Measurements from ENCODE around the gene TBC1D7.
A peak's percentile ranks its signal among the peaks of the same experiment; 100 is the strongest.
"Not testable (repeated sequence)": the region's sequence is repeated elsewhere in the genome, so short reads cannot be mapped to it uniquely, and the experiment has no call there.

The TBC1D7 gene

GRCh38 chr6:13355999-13356785, 27.9 kb upstream of the TBC1D7 start:
- no peak for DNase-seq (ENCODE audit: low read depth)

GRCh38 chr6:13355043-13355945, 27.0 kb upstream of the TBC1D7 start:
- no peak for DNase-seq (ENCODE audit: low read depth)

GRCh38 chr6:13354331-13355042, 26.1 kb upstream of the TBC1D7 start:
- no peak for DNase-seq (ENCODE audit: low read depth)

DNA sequence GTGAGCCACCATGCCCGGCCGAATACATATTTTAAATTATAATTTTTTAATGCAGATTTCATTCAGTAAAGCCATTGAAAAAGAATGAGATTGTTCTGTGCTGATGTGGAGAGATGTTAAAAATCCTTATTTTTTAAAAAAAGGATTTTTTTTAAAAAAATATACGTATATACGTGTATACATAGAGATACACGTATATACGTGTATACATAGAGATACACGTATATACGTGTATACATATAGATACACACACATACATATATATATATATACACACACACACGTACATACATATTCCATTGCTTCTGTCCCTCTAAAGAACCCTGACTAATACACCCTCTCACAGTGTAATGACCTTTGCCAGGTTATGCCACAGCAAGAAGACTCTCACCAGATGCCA, 23.8 kb upstream of the TBC1D7 start:
- no peak for DNase-seq (ENCODE audit: low read depth)

GRCh38 chr6:13351271-13351670, 22.9 kb upstream of the TBC1D7 start:
- no peak for DNase-seq (ENCODE audit: low read depth)

DNA sequence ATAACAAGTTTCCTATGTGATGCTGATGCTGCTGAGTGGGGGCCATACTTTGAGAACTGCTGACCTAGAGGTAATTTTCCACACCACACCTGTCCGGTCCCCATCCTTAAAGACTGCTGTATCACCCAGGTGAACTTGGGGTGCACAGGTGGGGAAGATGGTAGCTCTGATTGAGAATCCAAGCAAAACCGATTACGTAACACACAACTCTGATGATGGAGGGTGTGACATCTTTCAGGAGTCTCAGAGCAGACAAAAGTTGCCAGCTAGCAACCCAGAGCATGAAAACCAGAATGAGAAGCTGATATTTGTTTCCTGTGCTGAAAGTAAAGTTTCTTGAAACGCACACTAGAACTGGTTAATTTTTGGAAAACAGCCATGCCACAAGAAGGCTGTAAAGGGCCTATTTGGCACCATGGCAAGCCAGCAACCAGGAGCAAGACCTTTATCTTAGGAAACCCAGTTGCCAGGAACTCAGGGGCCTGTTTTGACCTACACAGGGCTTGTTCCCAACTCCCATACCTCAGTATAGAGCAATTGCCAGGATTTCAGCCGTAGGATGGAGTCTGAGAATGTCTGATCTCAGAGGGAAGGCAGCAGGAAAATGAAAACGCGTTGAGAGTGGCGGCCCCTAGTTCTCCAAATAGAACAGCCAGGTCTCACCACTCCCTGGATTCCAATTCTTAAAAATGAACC, 21.6 kb upstream of the TBC1D7 start:
- no peak for DNase-seq (ENCODE audit: low read depth)

DNA sequence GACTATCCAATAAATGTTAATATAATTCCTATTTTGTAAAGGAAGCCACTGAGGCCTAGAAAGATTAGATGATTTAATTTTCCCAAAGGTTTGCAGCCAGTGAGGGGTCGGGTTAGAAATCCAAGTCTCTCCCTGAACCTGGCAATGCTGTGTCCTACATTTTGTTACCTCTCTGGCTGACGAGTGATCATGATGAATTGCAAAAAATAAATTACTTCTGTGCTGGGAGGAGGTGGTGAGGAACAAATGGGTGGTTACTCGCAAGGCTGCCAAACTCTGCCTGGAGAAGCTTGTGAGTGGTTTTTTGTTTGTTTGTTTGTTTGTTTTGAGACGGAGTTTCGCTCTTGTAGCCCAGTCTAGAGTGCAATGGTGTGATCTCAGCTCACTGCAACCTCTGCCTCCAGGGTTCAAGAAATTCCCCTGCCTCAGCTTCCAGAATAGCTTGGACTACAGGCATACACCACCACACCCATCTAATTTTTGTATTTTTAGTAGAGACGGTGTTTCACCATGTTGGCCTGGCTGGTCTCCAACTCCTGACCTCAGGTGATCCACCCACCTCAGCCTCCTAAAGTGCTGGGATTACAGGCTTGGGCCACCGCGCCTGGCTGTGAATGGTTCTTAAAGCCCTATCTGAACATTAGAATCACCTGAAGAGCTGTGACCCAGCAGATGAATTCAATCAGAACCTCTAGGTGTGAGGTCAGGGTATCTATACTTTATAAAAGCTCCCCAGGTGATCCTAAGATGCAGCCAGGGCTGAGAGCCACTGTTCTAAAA, 20.2 kb upstream of the TBC1D7 start:
- no peak for DNase-seq (ENCODE audit: low read depth)

DNA sequence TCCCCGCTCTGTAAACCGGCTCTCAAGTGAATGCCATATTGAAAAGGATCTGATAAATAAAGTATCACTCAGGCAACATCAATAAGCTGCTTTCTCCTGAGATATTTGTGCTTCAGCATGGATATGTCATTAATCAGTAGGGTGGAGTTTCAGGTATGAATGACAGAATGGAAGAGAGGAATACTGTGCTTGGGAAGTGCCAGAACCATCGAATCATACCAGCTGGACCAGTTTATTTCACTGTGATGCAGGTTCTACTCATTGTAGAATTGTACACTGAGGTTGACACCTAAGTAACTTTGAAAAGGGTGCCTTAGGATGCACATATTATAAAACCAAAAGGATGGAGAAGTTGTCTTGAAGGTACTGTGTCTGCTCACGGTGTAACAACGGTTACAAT, 17.9 kb upstream of the TBC1D7 start:
- no peak for DNase-seq (ENCODE audit: low read depth)

- no peak for DNase-seq (ENCODE audit: low read depth)
These were observed 14.2 kb upstream of the TBC1D7 start for GRCh38 chr6:13342414-13343019.

GRCh38 chr6:13339863-13340630, 11.7 kb upstream of the TBC1D7 start:
- no peak for DNase-seq (ENCODE audit: low read depth)

GRCh38 chr6:13338038-13338437, 9.7 kb upstream of the TBC1D7 start:
- DNase-seq (ENCODE audit: low read depth) = no peak

- DNase-seq (ENCODE audit: low read depth) = peak; percentile 62
These were observed 8.2 kb upstream of the TBC1D7 start for GRCh38 chr6:13336553-13336952.

- no peak for DNase-seq (ENCODE audit: low read depth)
These were observed 6.6 kb upstream of the TBC1D7 start for GRCh38 chr6:13334953-13335352.

- DNase-seq (ENCODE audit: low read depth) = no peak
These were observed 4.0 kb upstream of the TBC1D7 start for GRCh38 chr6:13332349-13332706.

- DNase-seq (ENCODE audit: low read depth) = no peak
These were observed 3.4 kb upstream of the TBC1D7 start for GRCh38 chr6:13331516-13332348.

DNA sequence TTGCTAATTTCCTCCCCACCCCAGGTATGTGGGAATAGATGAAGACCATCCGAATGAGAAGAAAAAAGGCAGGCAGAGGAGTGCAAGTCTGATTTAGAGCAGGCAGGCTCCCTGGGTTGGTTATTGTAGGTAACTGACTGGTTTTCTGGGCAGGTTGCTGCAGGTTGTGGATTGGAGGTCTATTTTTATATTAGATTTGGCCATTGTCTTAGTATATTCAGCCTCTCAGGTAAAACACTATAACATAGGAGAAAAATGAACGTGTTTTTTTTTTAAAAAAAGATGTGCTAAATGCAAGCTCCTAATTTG, 492 bp upstream of the TBC1D7 start:
- no peak for DNase-seq (ENCODE audit: low read depth)

DNA sequence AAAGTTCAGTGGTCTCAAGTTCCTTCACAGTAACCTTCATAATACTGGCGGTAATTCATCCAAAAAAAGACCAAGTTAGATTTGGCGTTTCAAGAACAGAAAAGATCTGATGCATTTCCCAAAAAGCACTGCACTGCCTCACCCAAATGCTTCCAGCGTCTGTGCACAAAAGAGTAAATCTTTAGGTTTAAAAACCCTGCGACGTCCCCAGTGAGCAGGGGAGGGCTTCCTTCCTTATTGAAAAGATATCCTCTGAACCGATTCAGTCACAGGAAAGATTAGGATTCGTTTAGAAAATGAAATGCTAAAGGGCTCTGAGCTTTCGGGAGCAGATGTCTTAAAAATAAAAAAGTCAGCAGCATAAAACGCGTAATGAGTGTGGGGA, 654 bp downstream of the TBC1D7 start:
- DNase-seq (ENCODE audit: low read depth) = no peak

DNA sequence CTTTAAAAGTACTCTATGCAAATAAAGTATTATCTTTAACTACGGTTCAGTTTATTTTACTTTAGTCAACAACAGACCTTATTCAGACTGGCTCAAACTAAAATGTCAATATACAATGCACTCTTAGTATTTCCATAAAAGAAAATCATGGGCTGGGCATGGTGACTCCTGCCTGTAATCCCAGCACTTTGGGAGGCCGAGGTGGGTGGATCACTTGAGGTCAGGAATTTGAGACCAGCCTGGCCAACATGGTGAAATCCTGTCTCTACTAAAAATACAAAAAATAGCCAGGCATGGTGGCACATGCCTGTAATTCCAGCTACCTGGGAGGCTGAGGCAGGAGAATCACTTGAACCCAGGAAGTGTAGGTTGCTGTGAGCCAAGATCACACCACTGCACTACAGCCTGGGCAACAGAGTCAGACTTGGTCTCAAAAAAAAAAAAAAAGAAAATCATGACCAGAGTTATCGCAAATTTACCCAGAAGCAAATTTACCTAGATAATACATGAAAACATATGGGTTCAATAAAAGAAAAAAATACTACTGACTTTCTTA, 2.2 kb downstream of the TBC1D7 start:
- not testable (repeated sequence) for DNase-seq (ENCODE audit: low read depth)

All from T follicular helper cell (primary cell).